Mucosa of descending colon (tissue), 3 donors: ENCODE results near the gene INPP5F. TPM values are rescaled to one million over a fixed set of nuclear protein-coding genes. Genes with fewer than 3 reads are reported as not detected.

Experiments
- ATAC-seq: fragments of 200-7000 bp; cut with Tn5 transposase; one replicate; pipeline ENCODE4 v1.9.1; 2020; ENCODE audit warnings: mild to moderate bottlenecking, moderate library complexity
- DNase-seq, 3 donors: peaks; one replicate each; pipeline ENCODE4 v3.0.0-alpha.2; 2020
- H3K36me3 ChIP-seq: fragments of 200-600 bp; one replicate; pipeline ENCODE4 v1.8.0; 2021; ENCODE audit warnings: low read depth, mild to moderate bottlenecking
- H3K4me1 ChIP-seq: fragments of 200-600 bp; one replicate; pipeline ENCODE4 v1.8.0; 2021; ENCODE audit warnings: low read depth, mild to moderate bottlenecking
- H3K4me3 ChIP-seq: fragments of 200-600 bp; one replicate; pipeline ENCODE4 v1.8.0; 2021; ENCODE audit warnings: mild to moderate bottlenecking
- H3K9me3 ChIP-seq: fragments of 200-600 bp; one replicate; pipeline ENCODE4 v1.8.0; 2021; ENCODE audit warnings: mild to moderate bottlenecking
- CTCF ChIP-seq: fragments of 200-600 bp; IDR thresholded peaks from one replicate; pipeline ENCODE4 v1.8.0; 2022; ENCODE audit warnings: antibody characterized with exemption, mild to moderate bottlenecking
- intact Hi-C, 2 donors: fragments of 100-400 bp; cut with DNase I in 1 of 2; cut with micrococcal nuclease in 1 of 2; formaldehyde crosslinking; loops; one replicate each; pipeline versions ENCODE4 v1.11.0 to v1.11.1; 2022; cut with DNase I, micrococcal nuclease
- total RNA-seq, 3 donors: library from RNA; stranded (reverse); fragmentation: NEBNext Ultra II Directional in 2 of 3; extraction: Animal tissue kit (Norgen Biotek cat#: 25700) in 2 of 3; gene quantifications; one replicate each; pipeline versions ENCODE4 v1.2.1 to v1.2.4, GENCODE V29; 2021 to 2023
- donor health status: DM: no; HTN: no; CAD: no; lungs with moderate emphysema.
- donor health status: DM: no; HTN: no; CAD: no.
- donor health status: DM: no; HTN: yes; CAD: no.

INPP5F gene
- total RNA-seq, 3 donors from 2014 or later: 12.5 to 19.9 (median 13.2) TPM

DNA sequence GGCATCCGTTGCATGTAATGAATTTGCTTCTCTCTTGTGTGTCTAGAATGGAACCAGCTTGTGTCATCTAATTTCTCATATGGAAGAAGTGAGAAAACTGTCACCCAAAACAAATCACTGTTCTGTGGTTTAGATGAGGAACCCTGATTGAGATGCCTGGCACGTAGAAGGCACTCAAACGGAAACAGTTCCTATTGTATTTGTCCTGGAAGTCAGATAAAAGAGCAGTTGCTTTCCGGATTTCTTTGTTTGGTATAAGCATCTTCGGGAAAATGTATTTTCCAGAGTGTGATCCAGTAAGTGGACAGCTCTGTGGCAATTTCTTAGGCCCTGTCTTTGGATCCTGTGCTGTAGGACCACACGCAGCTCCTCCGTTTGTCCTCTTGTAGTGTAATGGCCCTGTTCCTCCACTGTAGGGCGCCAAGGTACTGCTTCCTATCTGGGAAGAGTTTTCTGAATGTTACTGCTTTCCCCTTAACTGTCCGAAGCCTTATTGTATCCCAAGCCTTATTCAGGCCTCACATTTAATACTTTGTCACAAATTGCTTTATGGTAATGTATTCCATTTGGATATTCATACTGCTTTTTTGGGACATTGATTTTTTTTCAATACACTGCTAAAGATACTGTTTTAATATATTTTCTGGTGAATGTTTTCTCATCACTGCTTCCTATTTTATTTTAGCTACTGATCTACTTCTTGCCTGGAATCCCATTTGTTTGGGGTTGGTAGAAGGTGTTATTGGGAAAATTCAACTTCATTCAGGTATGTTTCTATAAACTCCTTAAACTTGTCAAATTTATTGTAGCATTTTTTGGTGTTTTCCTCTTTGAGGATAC lies 24.8 kb downstream of the INPP5F start:
- intact Hi-C loops: loop anchor here in 1 of 2 donors (10.0 kb wide), 1 partner anchor 84 kb away; no protein-coding TSS in a partner anchor
- ATAC-seq (peak; percentile 97), DNase-seq (peak in 2 of 3 donors; percentile 40 to 75)
- Histone ChIP-seq H3K4me3 (no peak overlapping the region), H3K4me1 (no peaks in the 10 kb centered on the region), H3K36me3 (no peaks in the 10 kb centered on the region), H3K9me3 (no peaks in the 10 kb centered on the region)
- TF ChIP-seq CTCF: peak; percentile 61

- no peak for ATAC-seq
- Histone ChIP-seq H3K4me1 (no peaks in the 10 kb centered on the region), H3K4me3 (no peak overlapping the region), H3K36me3 (no peaks in the 10 kb centered on the region), H3K9me3 (no peaks in the 10 kb centered on the region)
- intact Hi-C loops: loop anchor here in 1 of 2 donors (10.0 kb wide), 1 partner anchor 81 kb away; no protein-coding TSS in a partner anchor
- TF ChIP-seq CTCF: no peak
- no peak for DNase-seq
Measured at GRCh38 chr10:119753309-119753708, 27.5 kb downstream of the INPP5F start.

DNA sequence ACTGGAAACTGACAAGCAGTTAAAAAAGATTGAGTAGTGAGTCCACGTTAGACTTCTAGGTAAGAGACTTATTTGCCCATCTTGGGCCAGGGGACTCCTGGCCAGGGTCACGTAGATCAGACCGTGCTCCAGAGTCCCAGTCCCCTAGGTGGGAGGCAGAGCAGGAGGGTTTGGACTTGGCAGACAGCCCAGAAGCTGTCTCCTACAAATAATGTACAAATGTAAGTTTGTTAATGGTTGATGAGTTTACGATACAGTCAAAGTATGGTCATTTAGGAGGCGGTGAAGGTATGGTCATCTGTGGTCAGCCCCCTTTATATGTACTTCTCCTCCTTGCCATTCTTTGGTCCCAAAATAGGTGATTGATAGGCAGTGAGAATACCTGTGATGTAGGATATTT lies 28.2 kb downstream of the INPP5F start:
- intact Hi-C loops: loop anchor here in 1 of 2 donors (10.0 kb wide), 1 partner anchor 81 kb away; no protein-coding TSS in a partner anchor
- Histone ChIP-seq H3K4me3 (no peak overlapping the region), H3K9me3 (no peaks in the 10 kb centered on the region), H3K4me1 (no peaks in the 10 kb centered on the region), H3K36me3 (no peaks in the 10 kb centered on the region)
- no peak for TF ChIP-seq CTCF
- DNase-seq: no peak
- no peak for ATAC-seq

DNA sequence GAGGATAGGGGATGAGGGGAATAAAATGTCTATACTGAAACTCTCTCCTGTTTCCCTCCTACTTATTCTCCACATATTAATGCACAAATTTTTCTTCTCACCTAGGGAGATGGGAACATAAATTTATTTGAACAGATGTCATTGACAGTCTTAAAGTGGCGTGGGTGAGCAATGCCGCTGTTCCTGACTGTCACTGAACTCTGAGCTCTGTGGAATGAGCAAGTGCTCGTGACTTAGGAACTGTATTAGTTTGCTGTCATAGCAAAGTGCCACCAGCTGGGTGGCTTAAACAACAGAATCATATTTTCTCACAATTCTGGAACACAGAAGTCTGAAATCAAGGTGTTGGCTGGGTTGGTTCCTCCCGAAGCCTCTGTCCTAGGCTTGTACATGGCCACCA lies 29.1 kb downstream of the INPP5F start:
- DNase-seq: no peak
- TF ChIP-seq CTCF: no peak
- H3K4me1 ChIP-seq: no peaks in the 10 kb centered on the region
- H3K4me3 ChIP-seq: no peak overlapping the region
- no peak for ATAC-seq
- no peaks in the 10 kb centered on the region for H3K36me3 ChIP-seq
- no peaks in the 10 kb centered on the region for H3K9me3 ChIP-seq
- intact Hi-C loops: loop anchor here in 1 of 2 donors (10.0 kb wide), 1 partner anchor 80 kb away; no protein-coding TSS in a partner anchor

GRCh38 chr10:119755446-119755845 lies 29.6 kb downstream of the INPP5F start:
- Histone ChIP-seq H3K4me3 (no peak overlapping the region), H3K9me3 (no peaks in the 10 kb centered on the region), H3K36me3 (no peaks in the 10 kb centered on the region), H3K4me1 (no peaks in the 10 kb centered on the region)
- ATAC-seq: no peak
- TF ChIP-seq CTCF: no peak
- DNase-seq: no peak
- intact Hi-C loops: loop anchor here in 1 of 2 donors (10.0 kb wide), 1 partner anchor 79 kb away; no protein-coding TSS in a partner anchor
